Body of pancreas (tissue), 4 donors: ENCODE data around the gene NSA2.

Experiments
- CTCF ChIP-seq, 7 experiments: fragments of 450-650 bp in 4 of 7; fragments of 200-600 bp in 3 of 7; sonication (generic) in 3 of 7; IDR thresholded peaks; one replicate each; pipeline ENCODE4 v1.5.1; 2016 to 2019; ENCODE audit warnings: antibody characterized with exemption in 7 of 7
- POLR2A ChIP-seq, 3 donors: fragments of 450-650 bp; IDR thresholded peaks; one replicate each; pipeline ENCODE4 v1.6.1; 2016; ENCODE audit warnings: antibody characterized with exemption in 3 of 3, mild to moderate bottlenecking in 2 of 3

- TF ChIP-seq CTCF (IDR thresholded peaks at IDR 0.05) (no peak), POLR2A (IDR thresholded peaks at IDR 0.05) (no peak)
Observed at GRCh38 chr5:74725331-74725730, 41.7 kb upstream of the NSA2 start.
